Activated CD8-positive, alpha-beta memory T cell treated with anti-CD3 and anti-CD28 coated beads, Interleukin-2, amount 50 U/mL, for 1 hour (primary cell): ENCODE measurements around the gene WDR18.

Source experiments
- DNase-seq: peaks from one replicate; pipeline ENCODE4 v3.0.0-alpha.2; 2020; ENCODE audit errors: extremely low read depth

WDR18 gene

DNA sequence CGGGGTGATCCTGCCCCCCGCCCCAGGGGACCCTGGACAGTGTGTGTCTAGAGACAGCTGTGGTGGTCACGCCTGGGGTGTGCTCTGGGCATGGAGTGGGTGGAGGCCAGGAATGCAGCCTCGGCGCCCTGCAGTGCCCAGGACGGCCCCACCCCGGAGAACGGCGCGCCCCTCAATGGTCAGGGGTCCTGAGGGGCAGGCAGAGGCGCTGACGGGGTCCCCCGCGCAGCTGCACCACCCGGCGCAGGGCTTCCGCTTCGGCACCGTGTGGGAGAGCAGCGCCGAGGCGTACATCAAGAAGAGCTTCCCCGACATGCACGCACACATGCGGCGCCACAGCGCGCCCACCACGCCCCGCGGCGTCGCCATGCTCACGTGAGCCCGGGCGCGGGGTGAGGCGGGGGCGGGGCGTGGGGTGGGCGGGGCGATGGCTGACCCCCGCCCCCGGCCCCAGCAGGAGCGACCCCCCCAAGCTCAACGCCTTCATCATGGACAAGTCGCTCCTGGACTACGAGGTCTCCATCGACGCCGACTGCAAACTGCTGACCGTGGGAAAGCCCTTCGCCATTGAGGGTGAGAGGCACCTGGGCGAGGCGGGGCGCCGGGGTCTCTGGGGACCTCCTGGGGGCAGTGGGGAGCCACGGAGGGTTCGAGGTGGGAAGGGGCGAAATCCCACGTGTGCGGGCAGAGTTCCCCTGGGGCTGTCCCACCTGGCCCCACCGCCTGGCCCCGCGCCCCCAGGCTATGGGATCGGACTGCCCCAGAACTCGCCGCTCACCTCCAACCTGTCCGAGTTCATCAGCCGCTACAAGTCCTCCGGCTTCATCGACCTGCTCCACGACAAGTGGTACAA, 23.5 kb downstream of the WDR18 start:
- no peak for DNase-seq

DNA sequence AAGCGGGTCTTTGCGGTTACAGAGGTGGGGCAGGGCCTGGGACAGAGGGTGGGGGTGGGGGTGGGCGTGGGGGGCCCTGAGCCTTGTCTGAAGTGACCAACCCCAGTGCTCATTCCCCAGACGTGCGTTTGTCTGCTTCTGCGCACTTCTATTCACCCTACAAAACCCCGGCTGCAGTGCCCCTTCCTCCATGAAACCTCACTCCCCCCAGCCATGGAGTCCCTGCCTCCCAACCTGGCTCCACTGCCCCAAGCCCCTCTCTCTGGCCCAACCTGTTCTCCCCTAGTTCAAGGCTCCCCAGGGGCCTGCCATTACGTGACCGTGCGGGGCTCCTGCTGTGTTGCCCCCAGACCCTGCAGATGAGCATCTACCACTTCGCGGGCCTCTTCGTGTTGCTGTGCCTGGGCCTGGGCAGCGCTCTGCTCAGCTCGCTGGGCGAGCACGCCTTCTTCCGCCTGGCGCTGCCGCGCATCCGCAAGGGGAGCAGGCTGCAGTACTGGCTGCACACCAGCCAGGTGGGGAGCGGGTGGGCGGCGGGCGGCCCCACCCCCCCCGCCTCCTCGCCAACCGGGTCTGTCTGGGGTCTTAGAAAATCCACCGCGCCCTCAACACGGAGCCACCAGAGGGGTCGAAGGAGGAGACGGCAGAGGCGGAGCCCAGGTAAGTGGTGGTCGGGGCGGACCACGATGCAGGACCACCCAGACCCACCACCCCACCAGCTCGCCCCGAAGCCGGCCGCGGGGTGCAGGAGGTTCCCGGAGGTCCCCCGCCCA, 24.3 kb downstream of the WDR18 start:
- DNase-seq: no peak

DNA sequence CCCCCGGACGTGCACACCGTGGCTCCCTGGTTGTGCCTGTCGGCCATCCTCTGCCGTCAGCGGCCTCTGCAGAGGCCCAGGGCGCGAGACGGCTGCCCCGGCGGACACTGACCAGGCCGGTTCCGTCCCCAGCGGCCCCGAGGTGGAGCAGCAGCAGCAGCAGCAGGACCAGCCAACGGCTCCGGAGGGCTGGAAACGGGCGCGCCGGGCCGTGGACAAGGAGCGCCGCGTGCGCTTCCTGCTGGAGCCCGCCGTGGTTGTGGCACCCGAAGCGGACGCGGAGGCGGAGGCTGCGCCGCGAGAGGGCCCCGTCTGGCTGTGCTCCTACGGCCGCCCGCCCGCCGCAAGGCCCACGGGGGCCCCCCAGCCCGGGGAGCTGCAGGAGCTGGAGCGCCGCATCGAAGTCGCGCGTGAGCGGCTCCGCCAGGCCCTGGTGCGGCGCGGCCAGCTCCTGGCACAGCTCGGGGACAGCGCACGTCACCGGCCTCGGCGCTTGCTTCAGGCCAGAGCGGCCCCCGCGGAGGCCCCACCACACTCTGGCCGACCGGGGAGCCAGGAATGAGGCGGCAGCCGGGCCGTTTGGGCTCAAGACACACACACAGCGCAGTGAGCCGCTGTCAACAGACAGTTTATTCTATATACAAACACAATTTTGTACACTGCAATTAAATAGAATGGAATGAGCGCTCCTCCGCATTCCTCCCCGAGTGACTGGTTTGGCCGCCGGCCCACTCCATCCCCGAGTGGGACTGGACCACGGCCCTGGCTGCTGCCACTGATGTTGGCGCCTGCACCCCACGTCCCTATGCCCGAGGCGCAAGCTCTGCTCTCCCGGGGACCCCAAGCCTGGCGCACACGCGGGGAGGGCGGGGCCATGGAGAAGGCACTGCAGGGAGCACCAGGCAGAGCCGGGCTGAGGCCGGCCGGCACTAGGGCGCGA, 25.2 kb downstream of the WDR18 start:
- no peak for DNase-seq

DNA sequence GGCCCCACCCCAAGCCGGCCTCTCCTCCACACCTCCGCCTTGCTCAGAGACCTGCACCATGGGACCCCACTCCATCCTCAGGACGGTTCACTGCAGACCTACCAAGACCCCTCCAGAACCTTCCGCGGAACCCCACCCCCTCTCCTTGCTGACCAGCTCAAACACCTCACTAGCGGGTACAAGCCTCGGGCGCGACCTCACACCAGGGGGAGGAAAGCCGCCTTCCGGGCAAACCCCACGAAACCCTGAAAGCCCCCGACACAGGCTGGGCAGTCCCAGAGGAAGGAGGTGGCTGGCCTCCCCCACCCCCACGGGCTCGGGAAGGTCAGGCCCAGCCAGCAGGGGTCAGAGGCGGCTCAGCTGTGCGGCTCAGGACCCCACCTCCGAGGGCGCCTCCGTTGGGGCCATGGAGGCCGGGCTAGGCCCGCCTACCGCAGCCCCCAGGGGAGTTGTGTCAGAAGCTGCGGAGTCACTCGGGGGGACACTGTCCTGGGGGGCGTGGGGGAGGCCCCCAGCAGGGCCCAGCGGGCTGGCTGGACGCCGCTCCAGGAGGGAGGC, 25.9 kb downstream of the WDR18 start:
- DNase-seq: no peak

DNA sequence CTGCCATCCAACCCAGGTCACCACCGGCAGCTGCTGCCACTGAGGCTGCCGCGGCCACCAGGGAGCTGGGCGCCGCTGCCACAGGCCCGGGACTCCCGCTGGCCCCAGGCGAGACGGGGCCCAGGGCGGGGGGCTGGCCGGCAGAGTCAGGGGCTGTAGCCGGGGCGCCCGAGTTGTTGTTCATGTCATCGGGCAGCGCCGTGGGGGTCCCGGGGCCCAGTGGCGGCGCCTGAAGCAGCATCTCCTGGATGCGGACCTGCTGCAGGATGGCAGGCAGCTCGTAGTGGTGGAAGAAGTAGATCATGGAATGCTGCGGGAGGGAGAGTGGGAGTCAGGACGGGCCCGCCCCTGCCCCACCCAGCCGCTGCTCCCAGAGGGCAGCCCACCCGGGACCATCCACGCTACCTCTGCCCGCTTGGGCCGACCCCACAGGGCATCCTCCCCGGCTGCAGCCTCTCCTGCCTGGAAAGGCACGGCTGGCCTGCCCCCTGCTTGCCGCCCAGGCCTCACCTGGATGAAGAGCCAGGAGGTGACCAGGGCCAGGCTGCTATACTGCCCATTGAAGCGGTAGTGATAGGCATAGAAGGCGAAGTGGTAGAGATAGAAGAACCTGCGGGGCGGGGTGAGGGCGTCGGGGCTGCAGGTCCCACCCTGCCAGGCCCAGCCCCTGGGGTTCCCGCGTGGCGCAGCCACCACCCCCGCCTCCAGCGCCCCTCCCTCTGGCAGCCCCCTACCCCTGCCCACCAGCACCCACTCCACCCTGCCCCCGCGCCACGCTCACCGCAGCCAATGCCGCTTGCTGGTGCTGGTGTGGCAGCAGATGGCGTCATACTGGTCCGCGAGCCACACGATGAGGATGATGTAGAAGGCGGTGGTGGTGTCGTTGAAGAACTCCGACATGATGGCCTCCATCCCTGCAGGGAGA, 26.7 kb downstream of the WDR18 start:
- DNase-seq: no peak

DNA sequence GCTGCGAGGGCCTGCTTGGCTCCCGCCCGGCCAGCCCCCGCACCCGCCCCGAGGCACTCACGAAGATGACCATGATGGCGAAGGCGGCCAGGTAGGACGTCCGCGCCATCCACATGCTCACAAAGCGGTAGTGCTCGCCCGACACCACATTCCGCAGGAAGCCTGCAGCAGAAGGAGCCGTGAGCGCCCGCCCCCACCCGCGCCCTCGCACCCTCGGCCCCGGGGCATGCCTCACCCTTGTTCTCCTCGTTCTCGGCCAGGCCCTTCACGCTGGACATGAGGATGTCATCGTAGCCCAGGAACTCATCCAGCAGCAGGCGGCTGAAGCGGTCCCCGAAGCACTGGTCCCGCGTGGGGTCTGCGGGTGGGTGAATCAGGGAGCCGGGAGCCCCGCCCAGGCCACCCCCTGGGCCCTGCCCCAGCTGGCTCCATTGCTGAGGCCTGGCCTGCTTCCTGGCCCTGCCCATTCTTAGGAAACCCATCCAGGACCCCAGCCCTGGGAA, 27.7 kb downstream of the WDR18 start:
- no peak for DNase-seq

DNA sequence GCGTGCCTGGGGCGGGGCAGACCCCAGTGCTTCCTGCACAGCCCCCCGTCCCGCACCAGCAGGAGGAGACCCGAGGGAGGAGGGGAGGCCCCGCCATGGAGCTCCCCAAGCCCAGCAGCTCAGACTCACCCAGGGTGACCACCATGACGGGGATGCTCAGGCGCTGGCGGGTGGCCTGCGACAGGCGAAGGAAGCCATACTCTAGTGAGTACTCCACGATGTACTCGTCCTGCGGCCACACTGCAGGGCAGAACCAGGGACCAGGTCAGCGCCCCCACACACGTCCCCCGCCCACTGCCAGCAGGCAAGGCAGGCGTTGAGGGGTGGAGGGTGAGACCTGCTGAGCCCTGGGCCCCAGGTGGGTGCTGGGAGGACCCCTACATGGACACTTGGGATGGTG, 28.2 kb downstream of the WDR18 start:
- DNase-seq: no peak

DNA sequence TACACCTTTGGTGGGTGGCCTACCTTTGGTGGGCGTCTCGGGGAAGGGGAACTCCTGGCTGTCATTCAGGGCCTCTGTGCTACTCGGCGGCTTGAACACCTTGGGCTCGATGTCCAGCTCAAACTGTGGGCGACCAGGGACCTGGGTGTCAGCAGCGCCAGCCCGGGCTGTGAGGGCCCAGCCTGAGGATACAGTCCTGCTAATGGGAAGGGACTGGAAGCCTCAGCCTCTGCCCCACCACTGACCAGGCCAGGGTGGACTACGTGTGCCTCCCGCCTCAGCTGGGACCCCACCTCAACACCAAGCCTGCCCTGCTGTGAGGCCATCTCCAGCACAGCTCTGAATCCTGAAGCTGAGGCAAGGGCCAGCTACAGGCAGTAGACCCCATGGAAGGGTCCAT, 29.1 kb downstream of the WDR18 start:
- DNase-seq: no peak

DNA sequence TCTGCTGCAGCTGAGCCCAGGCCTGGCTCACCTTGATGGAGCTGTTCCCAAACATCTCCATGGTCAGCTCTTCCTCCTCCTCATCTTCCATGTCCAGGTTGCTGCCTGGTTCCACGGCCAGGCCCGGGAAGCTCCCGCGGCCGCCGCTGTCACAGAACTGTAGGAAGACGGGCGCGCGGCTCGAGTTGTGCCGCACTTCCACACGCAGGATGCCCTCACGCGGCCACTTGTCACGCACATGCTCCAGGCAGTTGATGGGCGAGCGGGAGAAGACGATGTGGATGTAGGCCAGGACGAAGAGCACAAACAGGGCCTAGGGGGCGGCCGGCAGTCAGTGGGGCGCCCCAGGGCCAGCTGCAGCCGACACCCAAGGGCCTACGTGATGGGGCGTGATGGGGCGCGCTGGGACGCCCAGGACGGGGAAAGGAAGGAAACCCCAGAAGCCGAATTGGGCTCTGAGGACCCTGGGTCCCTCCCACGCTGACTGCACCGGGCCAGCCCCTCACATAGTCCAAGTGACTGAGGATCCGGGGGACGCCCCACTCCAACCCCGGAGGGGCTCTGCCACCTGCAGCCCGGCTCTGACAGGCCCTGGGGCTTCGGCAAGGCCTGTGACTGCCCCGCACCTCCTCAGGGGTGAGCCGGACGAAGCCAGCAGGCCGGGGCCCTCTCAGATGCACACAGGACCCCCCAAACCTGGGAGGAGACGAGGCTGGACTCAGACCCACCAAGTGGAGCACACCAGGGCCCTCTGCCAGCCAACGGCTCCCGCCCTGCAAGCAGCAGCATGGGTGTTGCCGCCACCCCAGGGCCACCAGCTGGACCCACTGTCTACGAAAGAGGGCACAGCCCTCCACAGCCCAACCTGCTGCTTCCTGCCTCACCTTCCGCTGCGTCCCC, 30.3 kb downstream of the WDR18 start:
- DNase-seq: no peak

DNA sequence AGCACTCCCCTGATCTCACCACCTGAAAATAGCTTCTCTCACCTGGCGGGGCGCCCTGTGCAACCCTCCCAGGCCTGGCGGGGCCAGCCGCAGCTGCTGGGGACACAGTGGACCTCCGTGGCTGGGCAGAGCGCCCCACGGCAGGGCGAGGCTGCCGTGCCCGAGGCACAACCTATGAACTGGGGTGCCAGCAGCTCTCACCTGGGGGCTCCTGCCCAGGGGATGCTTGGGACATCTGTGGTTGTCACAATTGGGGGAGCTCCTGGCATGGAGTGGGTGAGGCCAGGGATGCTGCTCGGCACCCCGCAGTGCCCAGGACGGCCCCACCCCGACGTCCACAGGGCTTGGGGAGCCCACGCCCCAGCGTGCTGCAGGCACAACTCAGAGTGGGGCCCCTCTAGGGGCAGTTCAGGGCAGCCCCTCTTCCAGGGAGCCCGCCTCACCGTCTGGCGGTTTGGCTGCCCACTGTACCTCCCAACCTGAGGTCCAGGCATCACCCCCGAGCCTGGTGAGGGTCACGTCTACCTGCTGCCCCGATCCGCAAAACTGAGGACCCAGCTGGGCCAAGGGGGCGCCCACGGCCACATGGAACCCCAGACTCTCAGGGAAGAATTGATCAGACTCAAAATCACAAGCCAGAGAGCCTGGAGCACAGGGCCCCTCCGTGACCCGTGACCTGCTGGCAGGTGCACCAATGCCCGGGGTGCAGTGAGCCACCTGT, 31.1 kb downstream of the WDR18 start:
- DNase-seq: no peak

DNA sequence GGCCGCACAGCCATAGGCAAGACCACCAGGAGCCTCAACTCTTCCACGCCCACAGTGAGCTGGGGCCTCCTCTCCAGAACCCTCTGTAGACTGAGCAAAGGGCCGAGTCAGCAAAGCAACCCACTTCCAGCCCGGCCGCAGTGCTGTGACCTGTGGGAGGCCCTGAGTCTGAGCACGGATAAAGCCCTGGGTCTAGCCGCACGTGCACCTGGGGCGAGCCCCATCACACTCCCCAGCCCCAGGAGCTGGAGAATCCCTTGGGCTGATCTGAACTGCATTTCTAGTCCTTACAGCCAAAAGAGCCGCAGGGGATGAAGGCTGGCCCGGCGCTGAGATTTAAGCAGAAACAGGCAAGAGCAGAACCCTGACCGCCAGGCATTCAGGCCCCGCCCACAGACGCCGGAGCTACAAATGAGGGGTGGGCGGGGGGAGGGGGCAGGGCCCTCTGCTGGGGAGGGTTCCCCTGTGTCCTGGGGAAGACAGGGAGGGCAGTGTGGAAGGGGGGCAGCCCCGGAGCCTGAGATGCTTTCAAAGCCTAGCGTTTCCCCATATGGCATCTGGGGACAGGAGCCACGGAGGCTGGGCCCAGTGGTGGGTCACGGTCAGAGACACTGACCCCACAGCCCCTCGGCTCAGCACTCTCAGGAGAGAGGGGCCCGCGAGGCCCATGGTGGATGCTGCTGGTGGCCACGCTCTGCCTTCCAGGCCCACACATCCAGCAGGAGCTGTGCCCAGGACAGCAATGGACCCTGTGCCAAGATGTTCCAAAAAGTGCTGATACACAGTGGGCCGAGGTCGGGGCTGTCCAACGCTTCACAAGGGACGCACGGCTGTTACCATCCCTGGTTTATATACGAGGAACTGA, 31.9 kb downstream of the WDR18 start:
- DNase-seq: no peak

DNA sequence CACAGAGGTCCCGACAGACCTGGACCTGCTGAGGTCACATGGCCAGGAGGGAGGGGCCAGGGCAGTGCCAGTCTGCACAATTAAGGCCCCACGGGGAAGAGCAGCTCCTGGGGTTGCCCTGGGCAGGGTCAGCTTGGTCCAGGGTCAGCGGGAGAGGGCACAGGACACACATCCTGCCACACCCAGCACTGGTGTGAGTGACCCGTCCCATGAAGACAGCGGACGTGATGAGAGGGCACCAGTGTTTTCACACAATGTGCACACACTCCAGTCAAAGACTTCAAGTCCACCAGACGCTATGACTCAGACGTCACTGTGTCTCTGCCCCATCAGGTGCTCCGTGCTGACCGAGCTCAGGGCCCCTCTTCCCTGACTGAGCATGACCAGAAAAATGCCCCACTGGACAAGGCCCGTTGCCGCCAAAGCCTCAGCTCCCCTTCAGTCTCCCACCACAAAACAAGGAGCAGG, 32.5 kb downstream of the WDR18 start:
- DNase-seq: no peak

DNA sequence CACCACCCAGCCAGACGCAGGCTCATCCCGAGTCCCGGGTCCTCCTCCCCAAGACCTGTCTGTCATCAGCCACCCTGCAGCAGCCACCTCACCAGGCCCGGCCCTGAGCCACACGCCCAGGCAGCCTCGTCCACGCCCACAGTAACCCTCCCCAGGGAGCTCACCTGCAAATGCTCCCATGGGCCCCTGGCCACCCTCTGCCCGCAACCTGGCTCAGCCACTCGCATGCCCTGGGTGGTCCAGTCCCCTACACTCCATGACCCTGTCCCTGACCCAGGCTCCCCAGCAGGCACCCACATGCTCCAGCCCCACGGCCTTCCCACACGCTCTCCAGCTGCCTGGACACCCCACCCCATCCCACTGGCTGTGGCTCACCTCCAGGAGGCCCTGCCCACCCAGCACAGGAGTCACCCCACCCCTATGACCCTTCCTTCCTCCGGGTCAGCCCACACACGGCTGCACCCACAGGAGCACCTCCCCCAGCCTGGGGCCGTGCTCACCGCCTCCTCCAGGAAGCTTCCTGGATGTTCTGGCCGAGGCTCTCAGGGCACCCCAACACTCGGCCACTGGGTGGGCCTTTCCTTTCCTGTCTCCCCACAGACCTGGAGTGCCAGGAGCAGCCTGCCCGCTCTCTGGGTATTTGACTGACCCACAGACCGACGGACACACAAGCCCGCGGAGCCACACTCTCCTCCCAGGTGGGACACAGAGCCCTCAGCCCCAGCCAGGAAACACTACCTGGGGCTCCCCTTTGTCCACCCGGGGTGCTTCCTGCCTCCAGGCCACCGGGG, 33.2 kb downstream of the WDR18 start:
- DNase-seq: no peak

DNA sequence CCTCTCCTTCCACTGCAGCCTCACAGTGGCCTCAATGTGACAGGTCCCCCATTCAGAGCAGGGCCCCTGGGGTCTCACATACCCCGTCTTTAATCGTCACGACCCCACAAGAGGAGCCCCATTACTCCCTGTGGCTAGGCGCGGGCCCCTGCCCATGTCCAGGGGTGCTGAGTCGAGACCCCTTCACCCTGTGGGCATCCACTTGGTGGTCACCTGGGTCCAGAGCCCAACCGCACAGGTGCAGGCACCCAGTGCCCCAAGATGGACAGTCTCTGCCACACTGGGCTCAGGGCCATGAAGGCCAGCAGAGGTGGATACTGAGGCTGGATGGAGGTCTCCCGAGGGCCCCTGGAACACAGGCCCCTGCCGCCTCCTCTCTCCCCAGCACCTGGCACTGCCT, 33.8 kb downstream of the WDR18 start:
- DNase-seq: no peak

DNA sequence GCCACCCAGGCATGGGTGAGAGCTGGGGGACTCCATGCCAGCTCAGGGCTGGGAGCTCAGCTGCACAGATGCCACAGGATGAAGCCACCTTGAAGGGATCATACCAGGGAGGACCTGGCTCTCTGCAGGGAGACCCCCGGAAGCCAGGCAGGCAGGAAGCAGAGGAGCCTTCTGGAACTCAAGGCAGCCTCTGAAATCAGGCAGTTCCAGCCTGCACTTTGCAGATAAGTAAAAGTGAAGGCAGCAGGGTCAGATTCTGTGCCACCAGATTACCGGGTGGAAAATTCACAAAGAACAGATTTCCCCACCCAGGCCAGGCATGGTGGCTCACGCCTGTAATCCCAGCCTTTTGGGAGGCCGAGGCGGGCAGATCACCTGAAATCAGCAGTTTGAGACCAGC, 34.2 kb downstream of the WDR18 start:
- DNase-seq: no peak

DNA sequence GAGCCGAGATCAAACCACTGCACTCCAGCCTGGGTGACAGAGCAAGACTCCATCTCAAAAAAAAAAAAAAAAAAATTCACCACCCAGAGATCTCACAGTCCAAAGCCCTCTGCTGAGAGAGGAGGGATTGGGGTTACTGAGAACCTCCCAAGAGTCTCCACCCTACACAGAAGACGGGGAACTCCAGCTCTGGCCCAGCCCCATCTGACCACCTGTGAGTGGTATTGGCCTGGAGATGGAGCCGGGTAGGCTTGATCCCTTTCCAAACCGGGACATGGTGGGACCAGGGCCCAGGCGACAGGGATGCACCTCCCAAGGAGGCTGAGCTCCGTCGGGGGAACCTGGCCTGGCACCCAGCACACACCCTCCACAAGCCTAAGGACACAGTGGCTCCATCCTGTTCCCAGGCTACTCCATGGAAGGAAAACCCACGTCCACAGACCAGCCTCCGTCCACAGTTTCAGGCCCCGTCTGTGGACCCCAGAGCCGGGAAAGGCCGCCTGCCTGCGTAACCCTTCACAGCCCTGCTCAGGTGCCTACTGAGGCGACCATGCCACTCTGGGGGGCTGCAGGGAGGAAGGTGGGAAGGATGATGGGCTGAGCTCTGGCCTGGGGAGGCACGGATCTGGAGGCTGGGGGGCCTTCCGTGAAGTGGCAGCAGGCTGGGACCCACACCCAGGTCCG, 34.9 kb downstream of the WDR18 start:
- DNase-seq: no peak
